PFSK-1 (cell line): ENCODE measurements around the gene SLC8B1.

Source experiments
- POLR2AphosphoS5 ChIP-seq: IDR thresholded peaks from 2 replicates; pipeline ENCODE4 v1.6.1; 2012; ENCODE audit warnings: low read depth, mild to moderate bottlenecking, control low read depth, low read length, moderate library complexity
- REST ChIP-seq, 2 experiments: IDR thresholded peaks; 2 replicates each; pipeline versions ENCODE4 v1.6.1 to v1.8.0; 2011 to 2012; ENCODE audit warnings: low read depth in 2 of 2, low read length in 2 of 2, control low read depth in 1 of 2, inconsistent platforms in 1 of 2, mild to moderate bottlenecking in 1 of 2, moderate library complexity in 1 of 2; ENCODE audit not compliant: insufficient read depth in 1 of 2
- TAF1 ChIP-seq: IDR thresholded peaks from 2 replicates; pipeline ENCODE4 v1.6.1; 2012; ENCODE audit warnings: low read length, control low read depth, borderline replicate concordance; ENCODE audit not compliant: insufficient read depth

DNA sequence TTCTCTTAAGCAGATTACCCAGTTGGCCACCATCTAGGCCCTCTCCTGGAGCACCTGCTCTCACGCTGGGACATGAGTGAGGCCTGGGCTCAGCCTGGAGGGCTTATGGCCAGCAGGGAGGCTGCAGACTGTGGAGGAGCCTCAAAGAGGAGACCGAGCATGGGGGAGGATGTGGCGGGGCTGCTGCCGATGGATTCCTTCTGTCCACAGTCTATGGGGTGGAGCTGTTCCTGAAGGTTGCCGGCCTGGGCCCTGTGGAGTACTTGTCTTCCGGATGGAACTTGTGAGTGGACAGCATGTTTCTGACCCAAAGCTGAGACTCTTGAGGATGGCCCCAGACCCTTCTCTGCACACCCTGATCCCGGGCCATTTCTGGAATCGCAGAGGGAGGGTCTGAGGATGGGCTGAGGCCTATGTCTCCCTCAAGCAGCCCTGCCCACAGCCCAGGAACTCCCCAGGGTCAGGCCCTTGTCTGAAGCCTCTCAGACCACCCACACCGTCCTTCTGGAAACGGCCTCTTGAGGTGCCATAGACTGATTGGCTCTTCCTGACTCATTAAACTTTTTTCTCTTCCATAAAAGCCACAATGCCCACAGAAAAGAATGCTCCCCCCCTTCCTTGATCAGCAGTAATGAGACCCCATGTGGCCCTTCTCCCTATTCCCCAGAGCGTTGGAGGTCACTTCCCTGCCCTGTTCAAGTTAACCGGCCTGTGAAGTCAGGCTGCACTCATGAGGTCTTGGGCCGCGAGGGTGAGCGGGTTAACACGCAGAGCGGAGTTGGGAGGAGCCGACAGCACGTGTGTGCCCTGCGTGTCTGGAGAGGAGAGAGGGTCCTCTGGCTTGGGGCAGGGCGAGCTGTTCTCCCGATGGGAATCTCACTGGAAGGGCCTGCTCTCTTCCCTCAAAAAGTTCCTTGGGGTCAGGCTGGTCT, 49.0 kb downstream of the SLC8B1 start:
- TF ChIP-seq REST (IDR thresholded peaks at IDR 0.05; ENCODE audit: insufficient read depth in 1 of 2, low read depth in 2 of 2, low read length in 2 of 2) (no peak), POLR2AphosphoS5 (no peak), TAF1 (no peak)
